GM19025 (cell line): ENCODE measurements around the gene COPE.

Experiments used
- ATAC-seq: cut with Tn5 transposase; IDR thresholded peaks from one replicate; pipeline ENCODE4 v1.9.1; 2021; ENCODE audit warnings: mild to moderate bottlenecking, low read depth, moderate library complexity; ENCODE audit not compliant: unreplicated experiment

COPE gene

GRCh38 chr19:18869781-18870530 is 49.2 kb downstream of the COPE start:
- no peak for ATAC-seq

DNA sequence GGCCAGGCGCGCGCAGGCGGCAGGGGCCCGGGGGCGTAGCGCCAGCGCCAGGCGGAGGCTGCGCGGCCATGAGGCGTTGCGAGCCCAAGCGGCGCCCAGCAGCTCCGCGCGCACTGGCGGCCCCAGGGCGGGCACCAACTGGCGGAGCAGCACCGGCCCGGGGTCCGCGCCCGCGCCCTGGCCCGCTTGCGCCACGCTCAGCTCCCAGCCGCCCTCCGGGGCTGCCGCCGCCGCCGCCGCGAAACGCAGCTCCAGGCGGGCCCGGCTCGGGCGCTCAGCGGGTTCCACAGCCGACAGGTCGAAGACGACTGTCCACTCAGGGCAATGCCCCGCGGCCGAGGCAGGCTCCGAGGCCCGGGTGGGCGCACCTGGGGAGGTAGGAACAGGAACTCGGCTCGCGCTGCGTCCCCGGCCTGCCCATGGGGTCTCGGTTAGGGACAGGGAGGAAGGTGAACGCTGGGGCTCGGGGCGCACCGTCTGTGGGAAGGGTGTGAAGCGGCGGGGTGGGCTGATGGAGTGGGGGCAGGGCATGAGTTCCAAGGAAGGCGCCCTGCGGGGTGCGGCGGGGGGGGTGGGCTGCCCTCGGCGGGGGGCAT is 50.1 kb downstream of the COPE start:
- no peak for ATAC-seq

DNA sequence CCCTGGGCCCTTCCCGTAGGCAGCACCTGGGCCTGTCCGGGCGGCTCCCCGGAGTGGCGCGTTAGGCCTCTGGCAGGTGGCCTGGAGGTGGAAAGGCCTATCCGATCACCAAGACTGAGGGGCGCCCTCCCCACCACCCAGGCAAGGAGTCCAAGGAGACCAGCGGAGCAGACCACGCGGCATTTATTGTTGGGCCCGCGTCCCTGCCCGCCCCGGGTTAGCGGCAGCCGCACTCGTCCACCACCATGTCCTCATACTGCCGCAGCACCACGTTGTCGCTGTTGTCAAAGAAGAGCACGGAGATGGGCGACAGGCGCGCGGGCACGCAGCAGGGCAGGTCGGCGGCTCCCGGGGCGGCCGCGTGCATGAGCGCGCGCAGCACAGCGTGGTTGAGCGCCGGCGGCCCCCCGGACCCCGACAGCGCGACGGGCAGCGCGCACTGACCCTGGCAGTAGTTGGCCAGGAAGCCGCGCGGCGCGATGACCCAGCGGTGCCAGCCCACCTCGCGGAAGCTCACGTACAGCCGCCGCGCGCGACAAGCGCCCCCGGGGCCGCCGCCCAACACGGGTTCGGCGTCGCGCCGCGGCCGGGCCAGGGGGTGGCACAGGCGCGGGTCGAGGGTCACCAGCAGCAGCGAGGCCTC is 50.7 kb downstream of the COPE start:
- no peak for ATAC-seq

DNA sequence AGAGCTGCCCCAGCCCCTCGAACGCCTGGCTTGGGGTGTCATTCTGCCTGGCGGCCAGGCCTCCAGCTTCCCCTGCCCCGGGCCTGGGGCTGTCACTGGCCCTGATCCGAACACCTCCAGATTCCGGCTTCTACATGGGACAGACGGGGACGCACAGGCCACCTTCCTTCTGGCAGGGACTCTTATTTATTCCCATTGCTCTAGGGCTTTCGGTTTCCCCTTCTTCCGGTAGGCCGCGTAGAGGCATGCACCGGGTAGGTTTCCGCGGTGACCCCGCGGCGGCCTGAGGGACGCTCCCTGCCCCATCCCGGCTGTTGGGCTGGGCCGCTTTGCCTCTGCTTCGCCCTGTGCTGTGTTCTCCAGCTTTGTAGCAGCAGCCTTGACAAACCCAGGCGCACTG is 51.4 kb downstream of the COPE start:
- ATAC-seq: no peak

GRCh38 chr19:18867199-18867598 is 52.0 kb downstream of the COPE start:
- no peak for ATAC-seq

DNA sequence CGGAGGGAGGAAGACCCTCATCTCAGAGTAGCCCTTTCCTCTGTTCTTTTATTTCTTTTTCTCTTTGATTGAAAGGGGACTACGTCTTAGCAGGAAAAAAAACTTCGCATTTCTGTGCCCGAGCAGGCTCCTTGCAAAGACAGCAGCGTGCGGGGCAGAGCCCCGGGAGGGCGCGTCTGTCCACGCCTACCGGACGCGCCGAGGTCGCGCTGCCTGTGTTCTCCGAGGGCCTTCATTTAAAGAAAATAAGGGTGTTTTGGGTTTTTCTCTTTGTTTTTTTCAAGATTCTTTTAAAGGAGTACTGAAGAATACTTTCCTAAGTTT is 52.4 kb downstream of the COPE start:
- ATAC-seq: no peak

GRCh38 chr19:18865973-18866799 is 53.0 kb downstream of the COPE start:
- ATAC-seq: no peak

GRCh38 chr19:18865106-18865972 is 53.8 kb downstream of the COPE start:
- ATAC-seq: no peak

DNA sequence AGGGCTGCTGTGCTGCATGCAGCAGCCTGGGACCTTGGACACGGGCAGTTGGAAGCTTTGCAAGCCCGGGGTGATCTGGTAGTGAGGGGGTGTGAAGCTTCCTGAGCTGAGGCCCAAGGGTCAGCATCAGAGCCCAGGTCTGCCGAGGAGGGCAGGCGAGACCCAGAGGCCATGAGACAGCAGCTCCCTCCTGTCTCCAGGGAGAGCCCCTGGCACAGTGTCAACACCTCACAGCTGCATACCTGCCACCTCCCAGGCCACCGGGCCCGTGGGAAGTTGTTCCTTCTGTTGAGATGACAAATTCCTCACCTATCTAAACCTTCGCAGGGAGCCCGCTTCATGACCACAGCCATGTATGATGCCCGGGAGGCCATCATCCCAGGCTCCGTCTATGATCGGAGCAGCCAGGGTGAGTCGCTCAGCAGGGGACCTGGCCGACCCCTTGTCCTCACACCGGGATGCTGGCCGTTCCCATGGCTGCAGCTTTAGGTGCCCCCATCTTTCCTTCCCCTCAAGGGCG is 55.3 kb downstream of the COPE start:
- no peak for ATAC-seq

DNA sequence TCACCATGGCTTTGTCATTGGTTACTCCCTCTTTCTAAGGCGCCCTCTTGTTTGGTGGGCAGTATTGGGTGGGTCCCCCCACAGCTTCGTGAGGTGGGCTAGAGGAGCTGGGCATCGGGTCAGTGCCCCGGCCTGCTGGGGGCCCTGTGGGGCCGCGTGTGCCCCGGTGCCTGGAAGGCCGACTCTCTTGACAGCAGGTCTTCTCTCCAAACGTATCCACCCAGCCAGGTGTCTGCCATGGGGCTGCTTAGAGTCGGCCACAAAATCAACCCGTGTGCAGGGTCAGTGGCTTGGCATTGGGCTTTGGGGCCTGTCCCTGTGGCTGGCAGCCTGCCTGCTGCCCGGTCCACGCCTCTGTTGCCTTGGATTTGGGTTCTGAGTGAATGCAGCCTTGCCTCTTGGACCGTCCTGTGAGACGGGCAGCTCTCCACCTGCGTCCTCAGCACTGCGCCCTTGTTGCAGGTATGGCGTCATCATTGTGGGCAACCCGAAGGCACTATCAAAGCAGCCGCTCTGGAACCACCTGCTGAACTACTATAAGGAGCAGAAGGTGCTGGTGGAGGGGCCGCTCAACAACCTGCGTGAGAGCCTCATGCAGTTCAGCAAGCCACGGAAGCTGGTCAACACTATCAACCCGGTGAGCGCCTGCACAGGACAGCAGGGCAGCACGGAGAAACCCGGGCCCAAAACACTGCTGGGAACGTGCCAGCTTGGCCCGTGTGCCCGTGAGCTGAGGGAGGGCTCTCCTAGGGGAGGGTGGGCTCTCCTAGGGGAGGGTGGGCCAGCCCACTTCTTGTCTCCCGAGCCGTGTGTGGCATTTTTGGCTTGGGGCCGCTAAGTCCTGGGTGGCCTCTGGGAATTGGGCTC is 56.0 kb downstream of the COPE start:
- ATAC-seq: no peak

GRCh38 chr19:18861917-18862316 is 57.3 kb downstream of the COPE start:
- no peak for ATAC-seq

DNA sequence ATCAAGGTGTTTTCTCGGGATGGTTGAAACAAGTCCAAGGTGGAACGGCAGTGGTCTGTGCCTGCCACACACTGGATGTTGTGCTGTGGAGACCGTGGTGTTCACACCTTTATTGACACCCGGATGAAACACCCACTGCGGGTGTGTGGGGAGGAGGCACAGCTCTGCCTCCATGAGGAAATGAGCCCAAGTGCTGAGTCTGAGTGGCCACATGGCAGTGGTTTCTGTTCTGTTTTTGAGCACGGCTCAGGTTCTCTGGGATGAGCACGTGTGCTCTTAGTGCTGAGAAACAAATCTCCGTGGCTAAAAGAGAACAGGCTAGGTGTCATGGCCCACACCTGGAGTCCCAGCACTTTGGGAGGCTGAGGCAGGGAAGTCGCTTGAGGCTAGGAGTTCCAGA is 58.0 kb downstream of the COPE start:
- no peak for ATAC-seq

- no peak for ATAC-seq
Observed at GRCh38 chr19:18860725-18861124, 58.5 kb downstream of the COPE start.

GRCh38 chr19:18860302-18860700 is 58.9 kb downstream of the COPE start:
- ATAC-seq: no peak

DNA sequence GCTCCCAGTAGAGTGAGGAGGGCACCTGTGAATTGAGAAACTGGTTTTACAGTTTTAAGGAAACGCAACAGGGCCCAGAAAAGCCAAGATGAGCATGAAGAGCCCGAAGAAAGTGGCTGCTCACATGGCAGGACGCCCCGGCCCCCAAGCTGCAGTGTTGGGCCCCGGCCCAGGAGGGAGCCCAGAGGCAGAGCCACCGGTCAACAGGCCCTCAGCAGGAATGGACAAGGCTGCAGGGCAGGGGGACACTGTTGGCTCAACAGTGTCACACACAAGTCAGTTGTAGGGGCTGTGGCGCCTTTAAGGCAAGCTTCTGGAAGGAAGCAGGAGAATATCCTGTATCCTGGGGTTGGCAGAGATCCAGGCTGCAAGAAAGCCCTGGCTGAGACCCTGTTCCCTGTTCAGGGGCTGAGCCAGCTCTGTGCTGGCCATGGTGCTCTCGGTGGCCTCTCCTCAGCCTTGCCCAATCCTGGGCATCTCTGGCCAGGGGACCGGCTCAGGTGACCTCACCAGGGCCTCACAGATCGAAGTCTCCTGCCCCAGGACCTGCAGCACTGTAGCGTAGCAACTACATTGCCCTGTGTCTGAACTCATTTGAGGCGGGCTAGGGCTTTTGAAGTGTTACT is 59.4 kb downstream of the COPE start:
- no peak for ATAC-seq

DNA sequence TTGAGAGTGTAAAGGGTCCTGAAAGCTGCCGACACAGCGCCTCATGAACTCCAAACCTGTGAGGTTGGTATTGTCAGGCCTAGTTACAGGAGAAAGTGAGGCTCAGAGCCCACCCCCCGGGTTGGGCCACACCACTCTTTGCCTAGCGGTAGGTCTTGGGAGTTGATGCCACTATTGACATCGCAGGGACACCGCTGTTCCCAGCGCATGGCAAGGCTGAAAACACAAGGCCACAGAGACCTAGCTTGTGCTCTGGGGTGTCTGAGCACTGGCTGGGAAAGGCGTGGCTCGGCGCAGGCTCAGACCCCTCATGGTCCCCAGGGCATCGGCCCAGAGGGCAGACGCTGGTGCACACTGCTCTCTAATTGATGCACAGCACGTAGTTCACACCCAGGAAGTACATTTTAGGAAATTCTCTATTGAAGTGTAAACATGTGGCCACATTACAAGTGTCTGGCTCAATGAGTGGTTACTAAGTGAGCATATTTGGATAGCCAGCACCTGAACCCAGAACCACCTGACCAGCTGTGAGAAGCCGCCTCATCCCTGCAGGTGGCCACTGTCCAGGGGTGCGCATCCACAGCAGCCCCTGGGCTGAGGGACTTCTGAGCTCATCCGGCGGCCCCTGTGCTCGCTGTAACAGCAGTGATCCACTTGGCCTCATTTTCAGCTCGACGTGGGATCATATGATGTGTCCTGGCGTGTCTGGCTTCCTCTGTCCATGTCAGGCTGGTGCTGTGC is 60.1 kb downstream of the COPE start:
- ATAC-seq: no peak

DNA sequence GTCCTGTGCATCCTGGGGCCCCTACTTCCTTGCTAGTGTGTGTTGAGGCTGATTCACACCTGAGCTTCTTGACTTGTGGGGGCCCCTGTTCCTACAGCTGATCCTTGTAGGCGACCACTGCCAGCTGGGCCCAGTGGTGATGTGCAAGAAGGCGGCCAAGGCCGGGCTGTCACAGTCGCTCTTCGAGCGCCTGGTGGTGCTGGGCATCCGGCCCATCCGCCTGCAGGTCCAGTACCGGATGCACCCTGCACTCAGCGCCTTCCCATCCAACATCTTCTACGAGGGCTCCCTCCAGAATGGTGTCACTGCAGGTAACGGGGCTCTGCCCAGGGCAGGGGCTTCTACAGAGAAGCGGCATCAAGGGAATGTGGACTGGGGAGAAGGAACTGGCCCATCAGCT is 62.0 kb downstream of the COPE start:
- ATAC-seq: no peak
